BLaER1 treated with 17β-estradiol and CSF1 and Interleukin-3, amounts not matched to agents 10 nM and 100 nM (cell line): ENCODE measurements around the gene ADAMTS9.

Source experiments
- H3K27ac ChIP-seq, 11 experiments: shearing (Covaris generic); formaldehyde crosslinking; 2 replicates each; pipeline ENCODE4 v1.8.1; 2022
- H3K27me3 ChIP-seq, 11 experiments: shearing (Covaris generic); formaldehyde crosslinking; 2 replicates each; pipeline ENCODE4 v1.8.1; 2022
- H3K36me3 ChIP-seq, 11 experiments: shearing (Covaris generic); formaldehyde crosslinking; 2 replicates each; pipeline ENCODE4 v1.8.1; 2022
- H3K4me1 ChIP-seq, 10 experiments: shearing (Covaris generic); formaldehyde crosslinking; 2 replicates each; pipeline ENCODE4 v1.8.1; 2022
- H3K4me2 ChIP-seq, 11 experiments: shearing (Covaris generic); formaldehyde crosslinking; 2 replicates each; pipeline ENCODE4 v1.8.1; 2022
- H3K4me3 ChIP-seq, 10 experiments: shearing (Covaris generic); formaldehyde crosslinking; 2 replicates each; pipeline ENCODE4 v1.8.1; 2022
- H3K9ac ChIP-seq, 11 experiments: shearing (Covaris generic); formaldehyde crosslinking; 2 replicates each; pipeline ENCODE4 v1.8.1; 2022
- H3K9me3 ChIP-seq, 11 experiments: shearing (Covaris generic); formaldehyde crosslinking; replicated peaks in 1 of 11; 2 replicates each; pipeline ENCODE4 v1.8.1; 2022
- H4K20me1 ChIP-seq, 11 experiments: shearing (Covaris generic); formaldehyde crosslinking; 2 replicates each; pipeline ENCODE4 v1.8.1; 2022
- Cebpa-rat ChIP-seq, 11 experiments: shearing (Covaris generic); IDR thresholded peaks; 2 replicates each; pipeline ENCODE4 v1.8.1; 2022

ADAMTS9 gene

GRCh38 chr3:64717872-64718613 lies 30.2 kb upstream of the ADAMTS9 start:
- Histone ChIP-seq H3K27me3 (no peaks in the 10 kb centered on the region), H4K20me1 (no peaks in the 10 kb centered on the region), H3K27ac (no peak overlapping the region), H3K4me3 (no peak overlapping the region), H3K9me3 (no peaks in the 10 kb centered on the region), H3K4me1 (peaks cover 0 to 10% (median 0%) of the 10 kb centered on the region in 10 experiments; a peak in 3 of 20 replicates), H3K9ac (no peak overlapping the region), H3K36me3 (no peaks in the 10 kb centered on the region), H3K4me2 (no peak overlapping the region)
- no peak for TF ChIP-seq Cebpa-rat (IDR thresholded peaks at IDR 0.05)

- no peaks in the 10 kb centered on the region for H3K27me3 ChIP-seq
- no peaks in the 10 kb centered on the region for H4K20me1 ChIP-seq
- TF ChIP-seq Cebpa-rat (IDR thresholded peaks at IDR 0.05), result no peak
- H3K4me3 ChIP-seq, result no peak overlapping the region
- no peak overlapping the region for H3K9ac ChIP-seq
- H3K4me1 ChIP-seq, result peaks cover 0 to 10% (median 0%) of the 10 kb centered on the region in 10 experiments; a peak in 3 of 20 replicates
- no peak overlapping the region for H3K27ac ChIP-seq
- H3K9me3 ChIP-seq, result no peaks in the 10 kb centered on the region
- no peaks in the 10 kb centered on the region for H3K36me3 ChIP-seq
- H3K4me2 ChIP-seq, result no peak overlapping the region
Measured at GRCh38 chr3:64717411-64717810, 29.6 kb upstream of the ADAMTS9 start.

GRCh38 chr3:64716110-64716710 lies 28.4 kb upstream of the ADAMTS9 start:
- Histone ChIP-seq H4K20me1 (no peaks in the 10 kb centered on the region), H3K27ac (no peak overlapping the region), H3K4me3 (no peak overlapping the region), H3K4me1 (peaks cover 0 to 10% (median 0%) of the 10 kb centered on the region in 10 experiments; a peak in 3 of 20 replicates), H3K9ac (no peak overlapping the region), H3K27me3 (no peaks in the 10 kb centered on the region), H3K36me3 (no peaks in the 10 kb centered on the region), H3K9me3 (no peaks in the 10 kb centered on the region), H3K4me2 (no peak overlapping the region)
- no peak for TF ChIP-seq Cebpa-rat (IDR thresholded peaks at IDR 0.05)

GRCh38 chr3:64715211-64715982 lies 27.6 kb upstream of the ADAMTS9 start:
- H3K4me2 ChIP-seq, result peak overlapping the region in 3 of 11 experiments; percentile 8 to 33 (median 29); a peak in 3 of 22 replicates
- no peak for TF ChIP-seq Cebpa-rat (IDR thresholded peaks at IDR 0.05)
- H3K36me3 ChIP-seq, result no peaks in the 10 kb centered on the region
- H3K4me3 ChIP-seq, result no peak overlapping the region
- H4K20me1 ChIP-seq, result no peaks in the 10 kb centered on the region
- no peak overlapping the region for H3K9ac ChIP-seq
- no peaks in the 10 kb centered on the region for H3K9me3 ChIP-seq
- peaks cover 0 to 10% (median 3%) of the 10 kb centered on the region in 10 experiments; a peak in 9 of 20 replicates for H3K4me1 ChIP-seq
- no peaks in the 10 kb centered on the region for H3K27me3 ChIP-seq
- H3K27ac ChIP-seq, result no peak overlapping the region

GRCh38 chr3:64708456-64708855 lies 20.7 kb upstream of the ADAMTS9 start:
- Histone ChIP-seq H3K4me3 (no peak overlapping the region), H3K36me3 (no peaks in the 10 kb centered on the region), H3K9me3 (peaks cover 0 to 5% (median 0%) of the 10 kb centered on the region in 11 experiments; a peak in 2 of 22 replicates)

GRCh38 chr3:64705946-64706345 lies 18.1 kb upstream of the ADAMTS9 start:
- peaks cover 0 to 5% (median 0%) of the 10 kb centered on the region in 11 experiments; a peak in 2 of 22 replicates for H3K9me3 ChIP-seq
- H3K9ac ChIP-seq, result no peak overlapping the region
- peaks cover 0 to 11% (median 0%) of the 10 kb centered on the region in 10 experiments; a peak in 6 of 20 replicates for H3K4me1 ChIP-seq
- H3K4me2 ChIP-seq, result no peak overlapping the region
- H3K27ac ChIP-seq, result no peak overlapping the region
- TF ChIP-seq Cebpa-rat (IDR thresholded peaks at IDR 0.05), result no peak
- no peak overlapping the region for H3K4me3 ChIP-seq
- H4K20me1 ChIP-seq, result no peaks in the 10 kb centered on the region
- no peaks in the 10 kb centered on the region for H3K27me3 ChIP-seq
- H3K36me3 ChIP-seq, result no peaks in the 10 kb centered on the region

More at GRCh38 chr3:64708456-64708855, 20.7 kb upstream of the ADAMTS9 start:
- H3K27ac ChIP-seq, result no peak overlapping the region
- no peak overlapping the region for H3K4me2 ChIP-seq
- no peak for TF ChIP-seq Cebpa-rat (IDR thresholded peaks at IDR 0.05)
- no peak overlapping the region for H3K9ac ChIP-seq
- no peaks in the 10 kb centered on the region for H3K27me3 ChIP-seq
- no peaks in the 10 kb centered on the region for H4K20me1 ChIP-seq
- peaks cover 0 to 11% (median 0%) of the 10 kb centered on the region in 10 experiments; a peak in 6 of 20 replicates for H3K4me1 ChIP-seq

- no peaks in the 10 kb centered on the region for H3K27me3 ChIP-seq
- H3K4me3 ChIP-seq, result no peak overlapping the region
- no peaks in the 10 kb centered on the region for H3K4me1 ChIP-seq
- no peak overlapping the region for H3K4me2 ChIP-seq
- H3K36me3 ChIP-seq, result no peaks in the 10 kb centered on the region
- no peak overlapping the region for H3K9ac ChIP-seq
- H3K9me3 ChIP-seq, result peaks cover 0 to 5% (median 0%) of the 10 kb centered on the region in 11 experiments; a peak in 1 of 22 replicates
- TF ChIP-seq Cebpa-rat (IDR thresholded peaks at IDR 0.05), result no peak
- no peak overlapping the region for H3K27ac ChIP-seq
- no peaks in the 10 kb centered on the region for H4K20me1 ChIP-seq
Measured at GRCh38 chr3:64696896-64697295, 9.1 kb upstream of the ADAMTS9 start.

GRCh38 chr3:64694114-64694513 lies 6.3 kb upstream of the ADAMTS9 start:
- TF ChIP-seq Cebpa-rat (IDR thresholded peaks at IDR 0.05), result no peak
- H3K27me3 ChIP-seq, result peaks cover 0 to 10% (median 5%) of the 10 kb centered on the region in 11 experiments; a peak in 11 of 22 replicates
- H3K9me3 ChIP-seq, result no peaks in the 10 kb centered on the region
- H3K4me1 ChIP-seq, result peaks cover 0 to 1% (median 0%) of the 10 kb centered on the region in 10 experiments; a peak in 6 of 20 replicates
- H3K36me3 ChIP-seq, result no peaks in the 10 kb centered on the region
- H3K4me3 ChIP-seq, result no peak overlapping the region
- no peak overlapping the region for H3K27ac ChIP-seq
- no peaks in the 10 kb centered on the region for H4K20me1 ChIP-seq
- no peak overlapping the region for H3K9ac ChIP-seq
- H3K4me2 ChIP-seq, result no peak overlapping the region

GRCh38 chr3:64693031-64693430 lies 5.2 kb upstream of the ADAMTS9 start:
- Histone ChIP-seq H3K4me2 (no peak overlapping the region; a peak in 1 of 22 replicates), H3K4me3 (no peak overlapping the region), H3K9me3 (0 out of 22 replicates have a peak, but pooled peaks cover 0 to 5% (median 0%) of the 10 kb centered on the region in 11 experiments), H3K9ac (no peak overlapping the region), H3K4me1 (peaks cover 5 to 9% (median 7%) of the 10 kb centered on the region in 10 experiments; a peak in 16 of 20 replicates), H3K27me3 (peaks cover 9 to 21% (median 16%) of the 10 kb centered on the region in 11 experiments; a peak in 20 of 22 replicates), H4K20me1 (no peaks in the 10 kb centered on the region), H3K36me3 (no peaks in the 10 kb centered on the region), H3K27ac (no peak overlapping the region)
- no peak for TF ChIP-seq Cebpa-rat (IDR thresholded peaks at IDR 0.05)
